CD14-positive monocyte (primary cell): ENCODE results near the gene TMC3. TPM values are rescaled to one million over a fixed set of nuclear protein-coding genes. Genes with fewer than 3 reads are reported as not detected.

Experiments used
- DNase-seq, 3 donors: peaks; one replicate each; pipeline ENCODE4 v3.0.0-alpha.2; 2011 to 2022
- H2AFZ ChIP-seq: 2 replicates; pipeline ENCODE4 v1.6.0; 2012; ENCODE audit warnings: mild to moderate bottlenecking, low read depth, low read length, inconsistent platforms; ENCODE audit not compliant: insufficient read depth, poor library complexity, severe bottlenecking
- H3K27ac ChIP-seq, 2 donors: 1 replicate in 1 of 2; 2 replicates in 1 of 2; pipeline ENCODE4 v1.5.1; 2012 to 2013; ENCODE audit warnings: low read length in 2 of 2, control low read depth in 1 of 2, inconsistent platforms in 1 of 2, low read depth in 1 of 2, mild to moderate bottlenecking in 1 of 2
- H3K27me3 ChIP-seq, 2 donors: one replicate each; pipeline versions ENCODE4 v1.6.0 to v1.6.1; 2011 to 2013; ENCODE audit warnings: low read length in 2 of 2; ENCODE audit not compliant: control insufficient read depth in 2 of 2, insufficient read depth in 2 of 2
- H3K36me3 ChIP-seq, 2 donors: replicated peaks in 1 of 2; 1 replicate in 1 of 2; 2 replicates in 1 of 2; pipeline versions ENCODE4 v1.5.1 to v1.6.1; 2012 to 2013; ENCODE audit warnings: low read length in 2 of 2, control low read depth in 1 of 2, inconsistent platforms in 1 of 2, mild to moderate bottlenecking in 1 of 2; ENCODE audit not compliant: insufficient read depth in 2 of 2, control insufficient read depth in 1 of 2
- H3K4me1 ChIP-seq, 2 donors: 1 replicate in 1 of 2; 2 replicates in 1 of 2; pipeline versions ENCODE4 v1.5.1 to v1.6.1; 2012 to 2013; ENCODE audit warnings: low read length in 2 of 2, control low read depth in 1 of 2, inconsistent platforms in 1 of 2, mild to moderate bottlenecking in 1 of 2, moderate library complexity in 1 of 2; ENCODE audit not compliant: insufficient read depth in 2 of 2, control insufficient read depth in 1 of 2
- H3K4me2 ChIP-seq: replicated peaks from 2 replicates; pipeline ENCODE3; 2012; ENCODE audit warnings: low read length, moderate library complexity, mild to moderate bottlenecking; ENCODE audit not compliant: poor library complexity, severe bottlenecking; ENCODE audit errors: extremely low read depth
- H3K4me3 ChIP-seq, 3 experiments: fragments of 200-600 bp in 1 of 3; sonication (generic) in 1 of 3; replicated peaks in 1 of 3; 1 replicate in 2 of 3; 2 replicates in 1 of 3; pipeline ENCODE4 v1.5.1; 2011 to 2013; ENCODE audit warnings: low read length in 3 of 3, mild to moderate bottlenecking in 3 of 3, control low read depth in 2 of 3, low read depth in 2 of 3, inconsistent platforms in 1 of 3, moderate library complexity in 1 of 3
- H3K79me2 ChIP-seq: 2 replicates; pipeline ENCODE4 v1.6.0; 2012; ENCODE audit warnings: mild to moderate bottlenecking, control low read depth, inconsistent platforms, low read length, moderate library complexity; ENCODE audit not compliant: insufficient read depth
- H3K9ac ChIP-seq: 2 replicates; pipeline ENCODE4 v1.6.0; 2017; ENCODE audit warnings: low read length, mild to moderate bottlenecking; ENCODE audit not compliant: insufficient read depth, poor library complexity, severe bottlenecking
- H3K9me3 ChIP-seq, 2 donors: replicated peaks in 1 of 2; 1 replicate in 1 of 2; 2 replicates in 1 of 2; pipeline versions ENCODE4 v1.5.1 to v1.6.1; 2012 to 2013; ENCODE audit warnings: low read length in 2 of 2, control low read depth in 1 of 2; ENCODE audit not compliant: control insufficient read depth in 1 of 2, insufficient read depth in 1 of 2
- H4K20me1 ChIP-seq: 2 replicates; pipeline ENCODE4 v1.6.0; 2012; ENCODE audit warnings: mild to moderate bottlenecking, low read length, control low read depth, moderate library complexity; ENCODE audit not compliant: insufficient read depth
- H3K27ac Mint-ChIP-seq, 7 donors: one replicate each; pipeline ENCODE4 v1.8.0; 2020; ENCODE audit warnings: mild to moderate bottlenecking in 7 of 7, mixed read lengths in 7 of 7, moderate library complexity in 6 of 7, inconsistent platforms in 2 of 7
- H3K27me3 Mint-ChIP-seq, 3 donors: one replicate each; pipeline ENCODE4 v1.8.0; 2021 to 2022; ENCODE audit warnings: low read depth in 3 of 3, mild to moderate bottlenecking in 3 of 3, mixed read lengths in 3 of 3, moderate library complexity in 3 of 3, inconsistent platforms in 1 of 3
- H3K36me3 Mint-ChIP-seq, 2 donors: one replicate each; pipeline ENCODE4 v1.8.0; 2020; ENCODE audit warnings: mixed read lengths in 2 of 2, inconsistent platforms in 1 of 2, mild to moderate bottlenecking in 1 of 2
- H3K4me1 Mint-ChIP-seq: one replicate; pipeline ENCODE4 v1.8.0; 2020; ENCODE audit warnings: mild to moderate bottlenecking, mixed read lengths
- H3K4me3 Mint-ChIP-seq, 2 donors: one replicate each; pipeline ENCODE4 v1.8.0; 2020; ENCODE audit warnings: mild to moderate bottlenecking in 2 of 2, mixed read lengths in 2 of 2, moderate library complexity in 1 of 2
- H3K9me3 Mint-ChIP-seq, 7 donors: one replicate each; pipeline ENCODE4 v1.8.0; 2020 to 2022; ENCODE audit warnings: mixed read lengths in 7 of 7, mild to moderate bottlenecking in 6 of 7, moderate library complexity in 6 of 7, inconsistent platforms in 2 of 7
- WGBS: methylation state at CpG from one replicate; pipeline ENCODE4 v1.1.5; 2013; ENCODE audit warnings: missing lambda C conversion rate; ENCODE audit not compliant: insufficient coverage; 5-methylcytosine and 5-hydroxymethylcytosine counted together
- intact Hi-C, 2 donors: fragments of 100-400 bp; cut with micrococcal nuclease; formaldehyde crosslinking; loops; one replicate each; pipeline versions ENCODE4 v1.15.0 to v1.15.1; 2023
- polyA minus RNA-seq: library from RNA; depleted of rRNA, polyadenylated mRNA; stranded (reverse); fragments of >200 nt; gene quantifications from 2 replicates; pipeline ENCODE4 v1.2.3, GENCODE V29; 2012
- polyA plus RNA-seq, 3 donors: library from polyadenylated mRNA; depleted of rRNA in 1 of 3; unstranded in 2 of 3; stranded (reverse) in 1 of 3; fragments of 300-500 nt in 2 of 3; fragments of >200 nt in 1 of 3; fragmentation: Illumina TruSeq in 2 of 3; gene quantifications; 1 replicate in 2 of 3; 2 replicates in 1 of 3; pipeline ENCODE4 v1.2.3, GENCODE V29; 2012 to 2021
- total RNA-seq, 12 experiments: library from RNA in 1 of 12; stranded (reverse) in 1 of 12; fragments of 120-200 nt in 1 of 12; gene quantifications; one replicate each; pipeline ENCODE4 v1.2.4 and lab custom pipeline; 2013 to 2026; ENCODE audit warnings: mixed read lengths in 6 of 12, inconsistent platforms in 1 of 12
- TF ChIP-seq, protein P1 (sequence below): fragments of 200-600 bp; IDR thresholded peaks from one replicate; pipeline ENCODE4 v1.8.0; 2022; ENCODE audit warnings: antibody characterized with exemption, mild to moderate bottlenecking

Gene TMC3
- not detected for total RNA-seq (2013)
- polyA plus RNA-seq (not detected), polyA minus RNA-seq (not detected in 2 replicates), total RNA-seq (lab: John Stamatoyannopoulos, UW) (0 to 0.92 (median 0.05) reads per million in 11 experiments)

DNA sequence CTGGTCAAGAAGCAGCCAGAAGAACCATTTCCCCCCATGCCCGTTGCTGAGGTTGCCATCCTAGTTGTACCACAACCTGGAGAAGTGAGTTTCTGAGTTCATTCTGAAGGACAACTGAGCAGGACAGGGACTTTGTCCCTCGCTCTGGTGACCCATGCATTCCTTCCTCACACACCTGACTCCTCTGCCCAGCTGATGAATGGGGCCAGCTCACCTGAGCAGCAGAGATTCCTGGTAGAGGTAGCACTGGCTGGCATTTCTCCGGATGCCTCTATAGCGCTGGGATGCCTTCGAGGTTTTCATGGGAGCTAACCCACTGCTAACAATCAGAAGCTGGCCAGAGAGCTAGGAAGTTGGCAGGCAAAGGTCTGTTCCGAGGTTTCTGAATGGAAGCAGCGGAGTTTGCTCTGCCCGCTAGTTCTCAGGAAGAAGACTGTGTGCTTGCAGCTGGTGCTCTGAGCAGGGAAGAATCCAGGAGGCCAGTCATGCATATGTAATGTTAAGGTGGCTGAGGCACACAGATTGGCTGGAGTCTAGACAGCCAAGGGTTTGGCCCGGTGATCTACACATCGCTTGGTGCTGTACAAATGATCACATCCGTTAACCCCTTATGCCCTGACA, at the start of gene TMC3:
TMC3 (minus strand) TSS at position 439 of the 621 bp plus-strand sequence; CDS start at position 303, 136 bp downstream.
- no peak within 1 kb of the TSS for H3K9ac ChIP-seq
- intact Hi-C loops = no loop called here
- DNase-seq = no peak
- H3K9me3 ChIP-seq = no peaks in the 10 kb centered on the region
- H4K20me1 ChIP-seq = no peaks in the 10 kb centered on the region
- no peaks in the 10 kb centered on the region for H3K79me2 ChIP-seq
- Mint-ChIP-seq H3K4me1 (no peaks in the 10 kb centered on the region), H3K27me3 (peaks cover 1 to 2% (median 1%) of the 10 kb centered on the region in 3 donors), H3K4me3 (no peak within 1 kb of the TSS), H3K27ac (no peak within 1 kb of the TSS), H3K36me3 (no peaks in the 10 kb centered on the region), H3K9me3 (no peaks in the 10 kb centered on the region)
- H3K4me2 ChIP-seq = no peak within 1 kb of the TSS
- TF ChIP-seq, protein P1, sequence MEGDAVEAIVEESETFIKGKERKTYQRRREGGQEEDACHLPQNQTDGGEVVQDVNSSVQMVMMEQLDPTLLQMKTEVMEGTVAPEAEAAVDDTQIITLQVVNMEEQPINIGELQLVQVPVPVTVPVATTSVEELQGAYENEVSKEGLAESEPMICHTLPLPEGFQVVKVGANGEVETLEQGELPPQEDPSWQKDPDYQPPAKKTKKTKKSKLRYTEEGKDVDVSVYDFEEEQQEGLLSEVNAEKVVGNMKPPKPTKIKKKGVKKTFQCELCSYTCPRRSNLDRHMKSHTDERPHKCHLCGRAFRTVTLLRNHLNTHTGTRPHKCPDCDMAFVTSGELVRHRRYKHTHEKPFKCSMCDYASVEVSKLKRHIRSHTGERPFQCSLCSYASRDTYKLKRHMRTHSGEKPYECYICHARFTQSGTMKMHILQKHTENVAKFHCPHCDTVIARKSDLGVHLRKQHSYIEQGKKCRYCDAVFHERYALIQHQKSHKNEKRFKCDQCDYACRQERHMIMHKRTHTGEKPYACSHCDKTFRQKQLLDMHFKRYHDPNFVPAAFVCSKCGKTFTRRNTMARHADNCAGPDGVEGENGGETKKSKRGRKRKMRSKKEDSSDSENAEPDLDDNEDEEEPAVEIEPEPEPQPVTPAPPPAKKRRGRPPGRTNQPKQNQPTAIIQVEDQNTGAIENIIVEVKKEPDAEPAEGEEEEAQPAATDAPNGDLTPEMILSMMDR = no peak
- H3K27ac ChIP-seq = no peak within 1 kb of the TSS
- no peaks in the 10 kb centered on the region for H3K4me1 ChIP-seq
- no peak within 1 kb of the TSS for H3K4me3 ChIP-seq
- no peaks in the 10 kb centered on the region for H3K27me3 ChIP-seq
- peak within 1 kb of the TSS; percentile 22 for H2AFZ ChIP-seq
- WGBS = 94% methylated on average over 10 of the region's 11 CpGs
- H3K36me3 ChIP-seq = no peaks in the 10 kb centered on the region

DNA sequence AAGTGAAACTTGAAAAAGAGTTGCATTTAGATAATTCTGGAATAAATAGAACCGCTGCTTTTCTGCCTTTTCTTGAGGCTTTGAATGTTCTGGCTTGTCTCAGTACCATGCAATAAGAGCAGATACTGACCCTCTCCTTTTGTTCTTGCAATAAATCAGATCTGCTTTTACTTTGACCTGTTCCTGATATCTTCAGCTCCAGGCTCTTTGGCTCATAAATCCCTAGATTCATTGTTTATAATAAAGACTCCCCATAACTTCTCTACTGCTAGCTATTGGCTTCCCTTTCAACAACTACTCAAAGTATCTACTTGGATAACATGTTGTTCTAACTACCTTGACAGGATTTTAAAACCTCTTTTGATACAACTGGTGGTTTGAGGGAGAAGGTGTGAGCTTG, 47.4 kb upstream of the TMC3 start:
- H3K27me3 ChIP-seq = no peaks in the 10 kb centered on the region
- no peak overlapping the region for H2AFZ ChIP-seq
- Mint-ChIP-seq H3K36me3 (no peaks in the 10 kb centered on the region), H3K9me3 (no peaks in the 10 kb centered on the region), H3K27ac (no peak overlapping the region), H3K4me1 (no peaks in the 10 kb centered on the region), H3K27me3 (peaks cover 0 to 7% (median 0%) of the 10 kb centered on the region in 3 donors), H3K4me3 (no peak overlapping the region)
- H3K9ac ChIP-seq = no peak overlapping the region
- no peak overlapping the region for H3K4me2 ChIP-seq
- no peaks in the 10 kb centered on the region for H4K20me1 ChIP-seq
- H3K9me3 ChIP-seq = no peaks in the 10 kb centered on the region
- no peak overlapping the region for H3K4me3 ChIP-seq
- no peaks in the 10 kb centered on the region for H3K79me2 ChIP-seq
- intact Hi-C loops = no loop called here
- no peaks in the 10 kb centered on the region for H3K4me1 ChIP-seq
- H3K27ac ChIP-seq = no peak overlapping the region
- 100% methylated on average over 1 of the region's 1 CpG for WGBS
- no peak for DNase-seq
- H3K36me3 ChIP-seq = no peaks in the 10 kb centered on the region
- TF ChIP-seq, protein P1 = no peak
